Hematopoietic multipotent progenitor cell (in vitro differentiated cells): ENCODE results near the gene NFIX. TPM values are rescaled to one million over a fixed set of nuclear protein-coding genes. Genes with fewer than 3 reads are reported as not detected.

ENCODE experiments used
- DNase-seq, 3 donors: peaks; one replicate each; pipeline ENCODE4 v3.0.0-alpha.2; 2011 to 2015; ENCODE audit warnings: low read depth in 2 of 3, low spot score in 2 of 3
- total RNA-seq: library from RNA; depleted of rRNA; stranded (reverse); fragments of >200 nt; gene quantifications from one replicate; pipeline ENCODE4 v1.2.3, GENCODE V29; 2012

Gene NFIX
- total RNA-seq, 1 donor: 23.4 TPM

DNA sequence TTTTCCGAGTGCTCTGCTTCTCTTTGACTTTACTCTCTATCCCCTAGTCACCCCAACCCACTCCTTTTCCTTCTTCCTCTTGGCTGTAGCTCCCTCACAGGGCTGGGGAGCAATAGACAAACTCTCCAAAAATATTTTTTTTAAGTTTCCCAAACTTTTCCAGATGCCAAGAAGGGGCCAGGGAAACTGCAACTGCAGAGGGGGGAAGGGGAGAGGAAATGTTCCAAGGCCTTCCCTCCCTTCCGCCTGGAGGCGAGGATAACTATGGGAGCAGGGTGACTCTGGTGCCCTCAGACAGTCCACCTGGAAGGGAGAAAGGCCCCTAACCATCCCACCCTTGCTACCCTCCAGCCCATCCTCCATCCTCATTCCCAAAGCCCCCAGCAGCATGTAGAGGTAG, 58.0 kb downstream of the NFIX start:
- DNase-seq: no peak

DNA sequence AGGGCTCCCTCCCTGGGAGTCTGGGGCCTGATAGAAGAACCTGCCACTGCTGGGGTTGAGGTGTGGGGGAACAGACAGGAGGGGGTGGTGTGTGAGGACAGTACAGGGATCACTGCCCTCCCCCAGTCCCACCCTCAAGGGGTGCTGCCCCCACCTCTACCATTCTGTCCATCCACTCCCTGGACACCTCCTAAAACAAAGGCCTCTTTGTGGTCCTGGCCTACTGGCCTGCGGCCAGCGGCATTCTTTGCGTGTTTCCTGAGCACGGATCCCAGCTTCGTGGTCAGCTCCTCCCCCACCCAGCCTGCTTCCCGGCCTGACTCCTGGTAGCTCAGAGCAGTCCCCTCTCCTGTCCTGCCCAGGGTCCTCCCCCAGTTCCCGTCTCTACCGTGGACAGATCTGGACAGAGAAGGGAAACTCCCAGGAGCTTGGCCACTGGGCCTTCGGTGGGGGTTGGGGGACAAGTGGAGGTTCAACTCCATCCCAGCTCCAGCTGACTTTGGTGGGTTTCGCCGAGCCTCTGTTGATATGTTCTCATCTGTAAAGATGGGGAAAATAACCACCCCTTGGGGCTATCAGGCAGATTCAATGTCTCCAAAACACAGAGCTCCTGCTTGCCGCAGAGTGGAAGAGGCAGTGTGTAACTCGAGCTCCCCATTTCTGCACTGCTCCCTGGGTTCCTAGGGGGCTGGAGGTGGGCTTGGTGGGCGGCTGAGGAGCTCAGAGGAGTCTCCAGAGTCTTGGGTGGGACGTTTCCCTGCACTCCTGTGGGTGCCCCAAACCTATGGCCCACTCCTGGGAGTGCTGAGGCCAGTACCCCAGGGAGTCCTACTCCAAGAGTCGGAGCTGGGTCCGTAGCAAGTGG, 58.7 kb downstream of the NFIX start:
- no peak for DNase-seq

DNA sequence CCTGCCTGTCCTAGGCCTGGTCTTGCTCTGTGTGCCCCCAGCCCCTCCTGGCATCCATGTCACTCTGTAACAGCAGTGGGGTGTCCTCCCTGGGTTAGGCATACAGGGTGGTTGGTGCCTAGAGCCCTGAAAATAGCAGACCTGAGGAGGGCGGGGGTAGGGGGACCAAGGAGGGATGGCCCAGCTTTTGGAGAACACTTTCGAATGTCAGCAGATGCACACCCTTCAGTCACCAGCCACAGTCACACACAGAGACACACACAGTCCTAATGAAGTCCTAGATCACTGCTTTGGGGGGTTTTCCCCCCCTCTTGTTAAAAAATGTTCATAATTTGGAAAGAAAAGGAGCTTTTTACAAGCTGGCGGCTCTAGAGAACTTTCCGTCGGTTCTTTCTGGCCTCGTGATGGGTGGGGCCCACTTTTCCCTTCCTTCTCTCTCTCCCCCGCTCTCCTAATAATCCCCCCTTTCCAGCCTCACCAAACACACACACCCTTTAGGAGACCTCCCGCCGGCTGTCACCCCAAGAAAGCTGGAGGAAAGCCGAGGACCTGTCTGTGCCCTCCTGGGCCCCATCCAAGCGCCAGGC, 59.4 kb downstream of the NFIX start:
- DNase-seq: no peak

DNA sequence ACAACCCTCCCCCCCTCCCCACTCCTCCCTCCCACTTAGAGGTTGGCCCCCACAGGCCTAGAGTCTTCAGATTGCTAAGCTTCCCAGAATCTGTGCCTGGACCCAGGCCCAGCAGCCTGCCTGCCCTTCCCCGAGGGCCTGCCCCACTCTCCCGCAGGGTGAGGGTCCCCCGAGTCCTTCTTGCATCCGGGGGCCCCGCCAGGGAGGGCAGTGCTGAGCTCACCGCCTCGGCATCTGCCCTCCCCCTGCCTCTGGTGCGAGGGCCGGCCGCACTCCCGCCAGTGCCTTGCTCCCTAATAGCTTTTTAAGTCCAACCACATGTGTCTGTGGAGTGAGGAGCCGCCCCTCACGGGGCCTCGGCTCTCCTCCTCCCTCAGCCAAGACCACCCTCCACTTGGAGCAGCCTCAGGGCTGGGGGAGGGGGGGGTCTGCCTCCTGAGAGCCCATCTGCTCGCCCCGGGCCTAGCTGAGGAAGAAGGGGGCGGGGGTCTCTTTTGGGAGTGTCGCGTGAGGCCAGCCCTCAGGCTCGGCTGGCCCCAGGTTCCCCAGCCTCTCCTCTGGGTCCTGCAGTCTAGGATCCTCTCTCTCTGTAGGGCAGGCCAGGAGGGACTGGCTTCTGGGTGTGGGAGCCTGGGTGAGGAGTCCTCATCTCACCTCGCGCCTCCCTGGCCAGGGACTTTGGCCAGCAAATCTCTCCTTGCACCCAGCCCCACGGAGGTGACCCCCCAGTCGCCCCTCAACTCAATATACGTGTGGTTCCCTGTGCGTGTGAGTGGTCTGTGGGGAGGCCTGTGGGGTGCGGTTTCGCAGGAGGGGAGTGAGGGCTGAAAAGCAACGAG, 60.2 kb downstream of the NFIX start:
- no peak for DNase-seq

DNA sequence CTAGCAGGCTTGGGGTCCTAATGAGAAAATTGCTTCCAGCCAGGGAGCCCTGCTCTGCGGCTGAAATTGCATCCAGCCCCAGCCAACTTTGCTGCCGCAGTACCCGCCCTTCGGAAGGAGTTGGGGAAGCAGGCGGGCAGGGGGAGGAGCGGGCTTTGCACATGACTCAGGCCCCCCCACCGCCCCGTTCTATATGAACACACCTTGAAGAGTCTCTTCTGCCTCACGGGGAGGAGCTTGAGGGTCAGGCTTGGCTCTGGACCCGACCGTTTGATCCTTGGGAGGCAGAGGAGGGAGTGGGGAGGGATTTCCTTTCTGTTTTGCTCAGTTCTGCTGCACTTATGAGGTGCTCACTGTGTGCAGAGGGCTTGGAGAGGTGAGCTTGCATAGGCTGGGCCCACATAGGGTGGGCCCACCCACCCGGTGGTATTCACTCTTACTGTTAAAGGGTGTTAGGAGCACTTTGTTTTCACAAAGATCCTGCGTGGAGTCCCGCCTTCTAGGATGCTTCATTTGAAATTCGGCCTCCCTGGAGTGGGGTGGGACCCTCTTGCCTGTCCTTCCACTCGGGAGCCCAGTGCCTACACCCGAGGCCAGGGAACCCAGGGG, 60.9 kb downstream of the NFIX start:
- DNase-seq: peak in 1 of 3 donors; percentile 37

DNA sequence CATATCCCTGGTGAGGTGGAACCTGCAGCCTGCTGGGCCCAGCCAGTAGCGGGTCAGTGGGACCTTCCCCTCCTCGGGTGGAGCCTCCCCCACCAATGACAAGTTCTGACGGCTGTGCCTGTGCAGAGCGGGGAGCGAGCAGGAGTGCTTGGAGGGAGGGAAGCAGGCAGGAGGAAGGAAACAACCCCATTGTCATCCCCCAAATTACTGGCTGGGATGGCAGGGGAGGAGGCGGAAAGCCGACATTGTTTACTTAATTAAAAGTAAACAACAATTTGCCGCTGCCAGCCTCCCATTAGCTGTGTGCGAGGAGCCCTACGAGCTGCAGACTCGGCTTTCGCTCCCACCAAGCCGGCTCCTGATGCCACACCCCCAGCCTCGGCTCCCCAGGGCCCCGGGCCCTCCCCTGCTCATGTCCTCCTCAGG, 61.9 kb downstream of the NFIX start:
- DNase-seq: no peak

DNA sequence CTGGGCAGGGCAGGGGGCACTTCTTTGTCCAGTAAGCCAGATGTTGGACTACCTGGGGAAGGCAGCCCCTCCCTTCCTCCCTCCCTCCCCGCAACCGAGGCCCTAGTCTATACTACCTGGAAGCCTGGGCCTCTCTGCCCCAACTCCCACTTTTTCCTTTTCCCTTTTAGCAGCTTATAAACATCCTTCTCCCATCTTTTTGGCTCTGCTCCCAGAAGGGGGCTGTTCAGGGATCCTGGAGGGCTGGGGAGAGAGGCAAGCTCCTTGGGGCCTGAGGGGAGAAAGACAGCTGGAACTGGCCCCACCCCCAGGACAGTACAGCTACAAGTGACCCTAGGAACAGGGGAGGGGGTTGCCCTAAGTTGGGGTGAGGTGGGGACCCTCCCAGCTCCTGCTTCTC, 62.5 kb downstream of the NFIX start:
- DNase-seq: no peak

DNA sequence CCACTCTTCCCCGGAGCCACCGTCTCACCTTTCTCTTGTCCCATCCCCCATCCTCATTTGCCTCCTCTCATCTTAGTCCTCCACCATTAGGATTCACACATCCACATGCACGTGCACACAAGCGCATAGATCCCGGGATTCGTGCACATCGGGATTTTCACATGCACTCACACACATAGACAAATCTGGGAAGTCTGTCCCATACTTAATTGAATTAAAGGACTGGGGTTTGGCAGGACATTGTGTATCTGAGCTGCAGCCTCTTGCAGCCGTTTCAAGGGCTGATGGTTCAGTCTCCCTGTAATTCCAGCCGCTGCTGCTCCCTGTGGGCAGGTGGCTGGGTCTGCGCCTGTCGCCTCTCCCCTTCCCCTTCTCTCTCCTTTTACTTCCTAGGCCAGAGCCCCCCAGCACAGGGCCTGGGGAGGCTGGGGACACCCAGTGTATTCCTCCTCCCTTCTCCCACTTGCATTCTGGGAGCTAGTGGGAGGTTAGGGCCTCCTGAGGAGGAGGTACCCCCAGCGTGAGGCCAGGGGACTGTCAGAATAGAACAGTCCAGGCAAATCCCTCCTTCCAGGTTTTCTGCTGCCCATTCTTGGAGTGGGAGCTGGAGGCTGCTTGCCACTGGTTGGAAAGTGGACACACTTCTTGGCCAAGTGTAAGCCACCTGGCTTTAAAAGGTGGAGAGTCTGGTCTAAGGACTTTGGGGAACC, 63.8 kb downstream of the NFIX start:
- DNase-seq: no peak

DNA sequence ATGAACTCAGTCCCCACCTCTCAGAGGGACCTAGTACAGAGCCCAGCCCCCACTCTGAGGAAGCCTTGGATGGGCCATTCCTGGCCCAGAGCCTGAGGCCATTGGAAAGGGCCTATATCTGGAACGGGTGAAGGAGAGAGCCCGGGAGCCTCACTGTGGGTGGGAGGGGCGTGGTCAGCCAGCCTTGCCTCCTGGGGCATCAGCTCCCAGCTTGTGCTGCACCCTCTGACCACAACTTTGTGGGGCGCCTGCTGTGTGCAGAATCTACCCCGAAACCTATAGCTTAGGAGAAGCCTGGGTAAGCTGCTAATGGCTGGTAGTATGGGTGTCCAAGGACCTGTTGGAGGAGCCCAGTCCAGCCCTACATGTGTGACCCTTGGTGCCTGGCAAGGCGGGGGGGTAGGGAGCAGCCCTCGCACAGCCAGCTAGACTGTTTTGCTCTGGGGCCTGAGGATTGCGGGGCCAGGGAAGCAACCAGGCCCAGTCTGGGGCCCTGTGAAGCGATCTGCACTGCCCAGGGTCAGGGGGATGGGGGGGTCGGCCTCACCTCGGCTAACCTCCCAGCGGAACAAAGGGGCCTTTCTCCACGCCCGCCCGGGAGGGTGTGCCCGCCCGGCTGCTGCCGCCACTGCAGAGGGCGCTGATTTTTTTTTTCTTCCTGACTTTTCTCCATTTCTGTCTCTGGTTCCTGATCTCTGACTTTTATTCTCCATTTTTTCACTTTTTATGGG, 65.1 kb downstream of the NFIX start:
- no peak for DNase-seq

DNA sequence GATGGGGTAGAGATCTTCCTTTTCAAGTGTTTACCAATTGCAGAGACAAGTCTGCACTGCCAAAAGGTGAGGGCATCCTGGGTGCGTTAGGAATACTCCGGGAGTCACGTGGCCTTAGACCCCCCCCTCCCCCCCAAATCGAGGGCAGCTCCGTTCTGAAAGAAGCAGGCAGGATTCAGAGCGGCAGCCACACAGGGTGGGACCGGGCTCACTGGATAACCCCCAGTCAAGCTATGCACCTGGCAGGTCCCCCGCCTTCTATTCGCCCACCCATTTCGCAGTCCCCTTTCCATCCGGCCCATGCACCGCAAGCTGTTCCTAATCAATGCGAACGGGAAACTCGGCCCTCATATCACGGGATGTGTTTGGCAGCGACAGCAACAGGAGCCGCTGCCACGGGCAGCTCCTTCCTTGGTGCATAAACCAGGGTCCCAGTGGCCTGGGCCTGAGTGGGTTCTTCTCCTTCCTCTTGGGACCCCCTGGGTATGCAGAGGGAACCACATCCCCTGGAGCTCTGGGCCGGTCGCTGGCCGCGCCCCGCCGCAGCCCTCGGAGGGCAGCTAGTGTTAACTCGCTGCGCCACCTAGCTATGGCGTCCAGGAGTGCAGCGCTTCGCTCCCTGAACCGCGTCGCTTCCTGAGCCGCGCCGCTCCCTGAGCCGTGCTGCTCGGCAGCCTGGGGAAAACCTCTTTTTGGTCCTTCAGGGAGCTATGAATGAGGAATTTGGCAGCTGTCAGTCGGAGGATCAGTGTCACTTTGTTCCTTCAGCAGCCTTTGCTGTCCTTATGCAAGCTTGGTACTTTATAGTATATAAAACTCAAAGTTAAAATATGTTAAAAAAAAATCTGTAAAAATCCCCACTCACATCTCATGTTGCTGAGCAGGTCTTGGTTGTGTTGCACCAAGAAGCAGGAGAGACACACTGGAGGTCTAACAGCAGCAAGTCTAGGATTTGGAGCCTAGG, 66.0 kb downstream of the NFIX start:
- DNase-seq: peak; percentile 65 to 76 (median 75)

DNA sequence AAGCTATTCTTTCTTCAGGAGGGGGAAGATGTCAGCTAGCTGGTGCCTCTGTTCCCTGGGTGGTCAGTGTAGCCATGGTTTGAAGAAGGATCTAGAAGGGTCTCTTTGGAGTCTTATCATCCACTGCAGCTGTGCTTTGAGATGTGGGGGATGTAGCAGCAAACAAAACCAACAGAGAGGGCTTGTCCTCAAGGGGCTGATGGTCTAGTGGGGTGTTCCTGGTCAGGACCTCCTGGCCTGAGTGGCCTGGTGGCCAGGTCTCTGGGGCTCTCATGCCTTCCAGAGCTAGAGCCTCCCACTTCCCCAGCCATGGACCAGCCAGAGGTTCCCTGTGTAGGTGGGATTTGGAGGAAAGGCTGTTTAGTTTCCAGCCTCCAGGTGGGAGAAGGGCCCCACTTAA, 67.0 kb downstream of the NFIX start:
- no peak for DNase-seq

DNA sequence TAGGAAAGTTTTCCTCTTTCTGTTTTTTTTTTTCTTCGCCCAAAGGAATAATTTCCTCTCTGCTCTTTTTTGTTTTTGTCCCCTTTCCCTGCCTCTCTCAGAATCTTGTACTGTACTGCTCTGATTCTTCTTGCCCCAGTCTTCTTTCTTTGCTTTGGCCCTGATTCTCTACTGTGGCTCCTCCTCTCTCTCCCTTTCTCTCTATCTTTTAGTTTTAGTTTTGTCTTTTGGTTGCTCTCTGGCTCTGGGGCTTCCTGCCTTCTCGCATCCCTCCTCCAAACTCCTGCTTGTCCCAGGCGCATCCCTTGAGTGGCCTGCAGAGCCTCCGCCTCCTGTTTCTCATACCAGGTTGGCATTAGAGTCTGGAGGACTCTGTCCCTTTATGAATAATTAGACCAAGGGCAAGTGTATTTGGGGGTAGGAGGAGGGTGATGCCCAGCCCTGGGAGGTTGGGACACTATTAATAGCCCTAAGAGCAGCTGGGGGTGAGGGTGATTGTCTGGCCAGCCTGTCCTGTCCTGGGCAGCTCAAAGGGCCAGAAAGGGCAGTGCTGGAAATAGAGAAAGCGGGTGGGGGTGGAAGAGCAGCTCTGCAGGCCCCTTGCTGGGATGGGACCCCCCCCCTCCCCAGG, 68.3 kb downstream of the NFIX start:
- DNase-seq: no peak

DNA sequence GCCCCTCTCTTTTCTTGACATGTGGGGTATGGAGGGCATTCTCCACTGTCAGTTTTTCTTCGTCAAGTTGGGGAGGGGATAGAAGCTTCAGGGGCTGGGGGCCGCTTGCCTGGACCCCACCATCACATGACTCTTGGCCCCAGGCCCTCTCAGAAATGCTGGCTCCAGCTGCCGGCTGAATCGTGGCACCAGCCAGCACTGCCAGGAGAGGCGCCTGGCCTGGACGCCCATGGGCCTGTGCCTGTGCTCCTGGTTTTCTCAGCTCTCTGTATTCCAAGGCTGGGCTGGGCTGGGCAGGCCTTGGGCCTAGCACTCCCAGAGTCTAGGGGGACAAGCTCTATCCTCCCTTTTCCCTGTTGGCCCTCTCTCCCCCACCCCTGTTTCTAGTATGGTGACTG, 68.8 kb downstream of the NFIX start:
- no peak for DNase-seq

DNA sequence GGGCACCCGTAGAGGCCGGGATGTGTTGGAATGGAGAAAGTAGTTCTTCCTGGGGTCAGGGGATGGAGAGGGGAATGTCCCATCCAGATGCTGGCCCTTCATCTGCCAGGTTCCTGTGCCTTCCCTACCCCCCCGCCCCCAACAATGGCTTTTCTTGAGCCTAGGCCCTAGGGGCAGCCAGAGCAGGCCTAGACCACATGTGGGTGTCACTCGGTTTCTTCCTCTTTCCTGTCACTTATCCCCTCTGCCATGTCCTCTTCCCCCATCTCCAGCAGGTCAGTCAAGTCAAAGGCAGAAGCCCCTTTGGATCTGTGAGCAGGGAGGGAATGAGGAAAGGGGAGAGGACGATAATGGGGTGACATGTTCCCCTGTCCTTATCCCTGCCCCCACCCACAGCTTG, 71.0 kb downstream of the NFIX start:
- DNase-seq: no peak

DNA sequence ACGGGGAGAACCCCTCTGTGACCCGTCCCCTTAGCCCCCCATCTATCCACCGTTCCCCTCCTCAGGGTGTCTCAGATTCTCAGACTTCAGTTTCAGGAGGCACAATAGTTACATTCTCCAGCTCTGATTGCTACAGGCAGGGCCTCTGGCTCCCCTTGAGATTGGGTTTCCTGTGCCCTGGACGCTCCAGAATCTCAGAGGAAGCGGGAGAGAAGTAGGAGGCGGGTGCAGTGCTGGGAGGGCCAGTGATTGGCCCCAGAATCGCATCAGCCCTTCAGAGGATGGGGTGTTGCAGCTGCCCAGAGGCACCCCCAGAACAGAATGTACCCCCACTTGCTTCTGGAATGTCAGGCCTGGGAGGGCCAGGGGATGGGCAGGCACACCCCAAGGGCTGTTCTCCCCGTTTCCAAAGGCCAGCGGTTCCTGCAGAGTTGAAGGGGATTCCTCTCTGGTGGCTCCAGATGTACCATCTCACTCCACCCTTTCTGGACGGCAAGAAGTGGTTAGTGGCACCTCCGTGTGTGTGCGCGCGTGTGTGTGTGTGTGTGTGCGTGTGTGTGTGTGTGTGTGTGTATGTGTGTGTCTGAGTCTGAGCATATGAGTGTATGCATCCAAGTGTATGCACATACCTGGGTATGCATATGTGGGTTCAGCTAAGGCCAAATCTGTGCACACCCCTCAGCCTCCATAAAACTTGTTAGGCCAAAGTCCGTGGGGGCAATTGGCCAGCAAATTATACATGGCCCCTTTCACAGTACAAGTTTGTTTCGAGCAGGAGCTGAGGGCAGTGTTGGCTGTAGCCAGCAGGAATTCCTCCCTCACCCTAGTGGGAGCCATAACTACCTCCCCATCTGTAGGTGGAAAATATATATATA, 71.9 kb downstream of the NFIX start:
- DNase-seq: no peak

DNA sequence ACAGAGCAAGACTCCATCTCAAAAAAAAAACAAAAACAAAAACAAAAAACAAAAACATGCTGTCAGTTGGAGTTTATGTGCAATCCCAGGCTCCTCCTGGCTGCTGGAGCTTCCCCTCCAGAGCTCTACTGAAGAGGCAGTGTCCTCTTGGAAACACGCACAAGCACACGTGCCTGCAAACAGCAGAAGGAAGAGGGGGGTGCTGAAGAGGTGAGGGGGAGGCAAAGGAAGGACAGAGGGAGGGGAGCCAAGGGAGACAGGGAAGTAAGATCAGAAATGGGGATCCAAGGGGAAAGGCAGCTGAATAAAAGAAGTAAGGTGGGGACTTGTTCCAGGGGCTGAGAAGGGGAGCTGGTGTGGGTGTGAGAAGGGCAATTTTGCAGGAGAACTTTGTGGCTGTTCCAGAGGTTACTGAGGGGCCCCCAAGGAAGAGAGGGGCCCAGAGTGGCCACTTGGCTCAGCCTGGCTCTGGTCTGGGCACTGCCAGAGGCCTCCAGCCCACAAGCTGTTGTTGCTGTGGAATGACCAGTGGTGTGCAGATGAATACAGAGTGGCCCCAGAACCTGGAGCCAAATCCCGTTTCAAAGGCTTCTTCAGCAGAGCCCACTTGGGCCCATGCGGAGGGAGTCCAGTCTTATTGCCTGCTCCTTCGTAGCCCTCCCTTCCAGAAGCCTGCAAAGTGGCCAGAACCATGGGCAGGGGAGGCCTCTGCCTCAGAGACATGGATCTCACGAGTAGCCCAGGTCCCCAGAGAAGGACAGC, 73.0 kb downstream of the NFIX start:
- no peak for DNase-seq
